Fibroblast of the aortic adventitia (primary cell): ENCODE results near the gene STEAP2. TPM values are rescaled to one million over a fixed set of nuclear protein-coding genes. Genes with fewer than 3 reads are reported as not detected.

Source experiments
- DNase-seq: peaks from one replicate; pipeline ENCODE4 v3.0.0-alpha.2; 2010; ENCODE audit warnings: low read depth
- H3K4me3 ChIP-seq: 2 replicates; pipeline ENCODE4 v1.5.1; 2011; ENCODE audit warnings: low read depth, mild to moderate bottlenecking, control low read depth, low read length, moderate library complexity
- total RNA-seq: library from RNA; depleted of rRNA; stranded (reverse); fragments of >200 nt; gene quantifications from 2 replicates; pipeline ENCODE4 v1.2.3, GENCODE V29; 2012; ENCODE audit warnings: low replicate concordance
- TF ChIP-seq, protein P1 (sequence below): IDR thresholded peaks from 2 replicates; pipeline ENCODE4 v1.5.1; 2011; ENCODE audit warnings: mild to moderate bottlenecking, low read length, control low read depth, inconsistent platforms; ENCODE audit not compliant: insufficient read depth

Gene STEAP2
- total RNA-seq, 1 donor, result 28.4 TPM

DNA sequence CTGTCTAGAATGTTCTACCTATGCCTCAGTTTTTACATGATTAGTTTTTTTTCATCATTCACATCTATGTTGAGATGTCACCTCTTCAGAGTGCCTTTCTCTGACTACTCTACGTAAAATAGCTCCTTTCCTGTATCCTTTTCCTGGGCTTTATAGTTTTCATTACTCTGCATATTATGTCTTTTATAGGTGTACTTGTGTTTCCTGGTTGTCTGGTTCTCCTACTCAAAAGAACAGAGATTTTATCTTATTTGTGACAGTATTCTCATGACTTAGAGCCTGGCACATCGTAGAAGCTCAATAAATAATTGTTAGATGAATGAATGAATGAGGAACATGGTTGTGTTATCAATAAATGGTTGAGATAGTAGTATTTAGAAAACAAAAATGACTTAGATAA, 39.4 kb upstream of the STEAP2 start:
- H3K4me3 ChIP-seq, result no peak overlapping the region

DNA sequence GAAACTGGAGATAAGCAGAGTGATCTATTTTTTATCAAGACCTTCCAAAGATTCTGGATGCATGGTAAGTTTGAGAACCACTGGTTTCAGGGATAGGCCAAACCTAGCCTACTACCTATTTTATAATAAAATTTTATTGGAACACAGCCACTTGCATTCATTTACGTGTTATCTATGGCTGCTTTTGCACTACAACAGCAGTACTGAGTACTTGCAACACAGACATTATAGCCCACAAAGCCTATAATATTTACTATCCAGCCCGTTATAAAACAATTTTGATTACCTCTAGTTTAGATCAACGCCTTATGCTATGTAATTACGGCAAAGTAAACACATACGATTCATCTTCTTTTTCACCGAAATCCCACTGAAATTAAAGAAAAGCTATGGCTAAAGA, 38.9 kb upstream of the STEAP2 start:
- TF ChIP-seq, protein P1, sequence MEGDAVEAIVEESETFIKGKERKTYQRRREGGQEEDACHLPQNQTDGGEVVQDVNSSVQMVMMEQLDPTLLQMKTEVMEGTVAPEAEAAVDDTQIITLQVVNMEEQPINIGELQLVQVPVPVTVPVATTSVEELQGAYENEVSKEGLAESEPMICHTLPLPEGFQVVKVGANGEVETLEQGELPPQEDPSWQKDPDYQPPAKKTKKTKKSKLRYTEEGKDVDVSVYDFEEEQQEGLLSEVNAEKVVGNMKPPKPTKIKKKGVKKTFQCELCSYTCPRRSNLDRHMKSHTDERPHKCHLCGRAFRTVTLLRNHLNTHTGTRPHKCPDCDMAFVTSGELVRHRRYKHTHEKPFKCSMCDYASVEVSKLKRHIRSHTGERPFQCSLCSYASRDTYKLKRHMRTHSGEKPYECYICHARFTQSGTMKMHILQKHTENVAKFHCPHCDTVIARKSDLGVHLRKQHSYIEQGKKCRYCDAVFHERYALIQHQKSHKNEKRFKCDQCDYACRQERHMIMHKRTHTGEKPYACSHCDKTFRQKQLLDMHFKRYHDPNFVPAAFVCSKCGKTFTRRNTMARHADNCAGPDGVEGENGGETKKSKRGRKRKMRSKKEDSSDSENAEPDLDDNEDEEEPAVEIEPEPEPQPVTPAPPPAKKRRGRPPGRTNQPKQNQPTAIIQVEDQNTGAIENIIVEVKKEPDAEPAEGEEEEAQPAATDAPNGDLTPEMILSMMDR, result no peak
- no peak overlapping the region for H3K4me3 ChIP-seq
- DNase-seq, result no peak

More for the DNA sequence above, 39.4 kb upstream of the STEAP2 start:
- TF ChIP-seq, protein P1, result no peak
- DNase-seq, result no peak

DNA sequence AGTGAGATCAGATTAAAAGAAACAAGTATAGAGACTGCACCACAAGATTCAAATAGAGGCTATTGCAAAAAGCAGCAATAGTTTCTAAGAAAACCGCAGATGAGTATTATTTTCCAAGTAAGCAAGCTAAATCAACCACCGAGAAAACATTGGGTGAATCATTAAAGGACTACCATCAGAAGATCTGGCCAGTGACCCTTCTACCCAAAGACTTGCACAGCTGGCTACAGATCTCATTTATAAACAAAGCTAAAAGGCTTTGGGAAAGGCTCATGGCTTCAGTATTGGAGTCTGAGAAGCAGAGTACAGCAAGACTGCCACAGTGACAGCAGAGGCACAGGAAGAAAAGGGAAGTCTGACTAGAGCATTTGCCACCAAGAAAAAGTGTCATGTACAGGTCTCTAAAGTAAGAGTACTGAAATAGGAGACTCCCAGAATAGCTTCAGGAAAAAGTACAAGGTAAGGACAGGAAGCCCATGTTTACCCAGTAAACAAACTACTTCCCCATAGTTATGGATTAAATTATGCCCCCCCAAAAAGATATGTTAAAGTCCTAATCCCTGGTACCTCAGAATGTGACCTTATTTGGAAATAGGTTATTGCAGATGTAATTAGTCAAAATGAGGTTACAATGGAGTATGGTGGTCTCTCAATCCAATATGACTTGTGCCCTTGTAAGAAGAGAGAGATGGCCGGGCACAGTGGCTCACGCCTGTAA, 38.3 kb upstream of the STEAP2 start:
- no peak overlapping the region for H3K4me3 ChIP-seq
- DNase-seq, result peak; percentile 22
- TF ChIP-seq, protein P1, result no peak

DNA sequence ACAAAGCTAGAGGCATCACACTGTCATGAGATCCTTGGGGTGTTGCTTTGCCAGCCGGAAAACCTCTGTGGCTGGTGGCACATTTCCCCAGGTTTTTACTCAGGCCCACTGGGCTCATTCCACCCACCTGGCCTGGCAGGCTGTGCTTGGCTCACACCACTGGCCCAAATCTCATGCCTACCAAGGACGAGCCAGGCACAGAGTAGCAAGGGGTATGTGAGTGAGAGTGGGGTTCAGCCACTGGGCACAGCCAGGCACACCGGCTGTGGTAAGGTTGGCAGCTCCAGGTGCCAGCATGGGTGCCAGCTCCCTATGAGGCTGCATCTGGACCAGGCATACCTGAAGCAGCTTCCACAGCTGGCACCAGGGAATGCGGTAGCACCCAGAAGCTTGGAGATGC, 35.9 kb upstream of the STEAP2 start:
- TF ChIP-seq, protein P1, result no peak
- DNase-seq, result no peak

DNA sequence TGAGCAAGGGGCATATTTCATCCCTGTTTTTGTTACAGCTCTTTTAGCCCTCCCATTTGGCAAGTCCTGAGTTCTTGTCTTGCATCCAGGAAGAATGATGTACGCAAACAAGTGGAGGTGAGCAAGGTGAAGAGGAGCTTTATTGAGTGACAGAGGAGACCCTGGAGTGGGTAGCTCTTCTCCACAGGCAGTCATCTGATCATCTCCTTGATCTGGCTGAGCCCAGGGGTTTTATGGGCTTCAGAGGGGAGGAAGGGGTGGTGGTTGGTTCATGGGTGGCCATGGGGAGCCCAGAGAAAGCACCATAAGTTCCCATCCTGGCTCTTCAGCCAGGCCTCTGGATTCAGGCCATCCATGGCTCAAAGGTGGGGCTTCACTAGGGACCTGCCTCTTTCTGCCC, 35.3 kb upstream of the STEAP2 start:
- TF ChIP-seq, protein P1, result no peak
- DNase-seq, result no peak
- no peak overlapping the region for H3K4me3 ChIP-seq

More for the DNA sequence above, 35.9 kb upstream of the STEAP2 start:
- H3K4me3 ChIP-seq, result no peak overlapping the region

DNA sequence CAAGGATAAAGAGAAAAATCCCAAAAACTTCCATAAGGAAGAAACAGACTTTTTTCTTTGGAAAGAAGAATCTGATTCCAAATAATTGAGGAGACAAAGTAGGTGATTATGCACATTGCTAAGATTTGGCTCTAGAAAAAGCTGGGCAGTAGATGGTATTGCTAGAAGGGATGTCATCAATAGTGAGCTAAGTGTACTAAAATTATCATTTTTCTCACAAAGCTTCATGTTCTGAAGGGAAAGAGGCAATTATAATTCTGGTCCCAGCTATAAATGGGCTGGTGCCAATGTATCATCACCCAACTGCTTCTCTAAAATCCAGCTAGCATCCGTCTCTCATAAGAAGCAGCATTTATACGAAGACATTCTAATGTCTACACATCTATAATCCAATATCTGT, 33.4 kb upstream of the STEAP2 start:
- no peak overlapping the region for H3K4me3 ChIP-seq
- DNase-seq, result no peak
- TF ChIP-seq, protein P1, result no peak

DNA sequence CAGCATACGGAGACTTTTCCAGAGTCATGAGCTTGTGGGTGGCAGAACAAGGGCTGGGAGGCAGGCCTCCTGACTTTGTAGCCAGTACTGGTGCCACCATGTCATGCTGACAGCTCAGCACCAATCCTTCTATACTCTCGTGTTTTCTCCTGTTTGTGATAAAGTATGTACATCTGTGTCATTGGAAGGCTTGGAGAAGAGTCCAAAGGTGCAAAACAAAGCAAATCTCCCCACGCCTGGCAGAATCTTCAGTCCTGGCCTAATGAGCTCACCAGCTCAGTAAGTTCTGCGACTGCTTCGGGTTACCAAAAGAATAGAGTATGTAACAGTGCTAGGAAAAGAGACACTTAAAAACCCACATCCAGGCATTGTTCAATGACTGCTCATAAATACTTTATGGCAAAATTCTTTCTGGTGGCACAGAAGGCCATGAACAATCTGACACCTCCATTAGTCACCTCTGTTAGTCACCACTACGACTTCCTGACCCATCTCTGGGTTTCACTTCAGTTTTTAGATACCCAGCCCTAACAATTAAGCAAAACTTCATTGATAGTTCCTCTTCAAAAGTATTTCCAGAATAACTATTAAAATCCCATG, 32.8 kb upstream of the STEAP2 start:
- peak; percentile 69 for DNase-seq
- H3K4me3 ChIP-seq, result no peak overlapping the region
- TF ChIP-seq, protein P1, result no peak
